GM18499 (cell line): ENCODE results near the gene PCYOX1L.
A peak's percentile ranks its signal among the peaks of the same experiment; 100 is the strongest.

ENCODE experiments used
- ATAC-seq: cut with Tn5 transposase; IDR thresholded peaks from one replicate; pipeline ENCODE4 v1.9.1; 2021; ENCODE audit warnings: moderate number of reproducible peaks; ENCODE audit not compliant: insufficient read depth, unreplicated experiment

PCYOX1L gene

DNA sequence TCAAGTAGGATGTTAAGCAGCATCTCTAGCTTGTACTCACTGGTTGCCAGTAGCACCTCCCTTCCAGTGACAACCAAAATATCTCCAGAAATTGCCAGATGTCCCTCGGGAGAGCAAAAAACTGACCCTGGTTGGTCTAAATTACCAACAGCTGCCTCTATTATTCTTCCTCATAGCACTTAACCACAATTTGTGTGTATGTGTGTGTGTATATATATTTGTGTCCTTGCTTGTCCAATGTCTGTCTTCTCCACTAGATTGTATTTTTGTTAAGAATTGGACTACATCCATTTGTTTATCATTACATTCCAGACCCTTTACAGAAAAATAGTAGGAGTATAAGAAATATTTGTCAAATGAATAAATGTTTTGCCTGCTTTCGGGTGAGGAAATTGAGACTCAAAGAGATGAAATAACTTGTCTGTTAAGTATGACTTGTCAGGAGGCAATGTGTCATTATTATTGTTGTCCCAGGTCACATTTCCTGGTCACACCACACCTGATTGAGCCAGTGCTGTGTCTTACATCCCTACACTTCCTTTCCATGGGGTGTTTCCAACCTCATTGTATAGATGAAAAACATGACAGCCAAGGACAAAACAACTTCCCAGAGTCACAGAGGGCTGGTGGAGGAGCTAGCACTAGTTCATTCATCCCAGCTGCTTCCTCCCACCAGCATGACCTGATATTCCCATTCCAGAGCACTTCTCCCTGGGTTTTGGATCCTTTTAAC, 24.0 kb upstream of the PCYOX1L start:
- ATAC-seq = no peak

DNA sequence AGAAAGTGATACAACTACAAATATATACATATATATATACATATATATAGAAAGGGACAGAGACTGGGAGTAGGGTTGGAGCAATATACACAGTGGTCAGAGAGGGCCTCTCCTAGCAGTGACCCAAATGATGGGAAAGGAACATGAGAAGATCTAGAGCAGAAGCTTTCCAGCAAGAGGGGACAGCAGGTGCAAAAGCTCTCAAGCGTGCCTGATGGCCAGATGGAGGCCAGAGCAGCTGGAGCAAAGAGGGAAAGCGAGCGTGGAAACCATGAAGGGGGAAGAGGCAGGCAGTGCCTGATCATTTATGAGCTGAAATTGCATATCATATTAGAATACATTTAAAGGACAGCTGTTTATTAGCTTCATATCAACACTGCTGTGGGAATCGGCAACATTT, 20.1 kb upstream of the PCYOX1L start:
- no peak for ATAC-seq

DNA sequence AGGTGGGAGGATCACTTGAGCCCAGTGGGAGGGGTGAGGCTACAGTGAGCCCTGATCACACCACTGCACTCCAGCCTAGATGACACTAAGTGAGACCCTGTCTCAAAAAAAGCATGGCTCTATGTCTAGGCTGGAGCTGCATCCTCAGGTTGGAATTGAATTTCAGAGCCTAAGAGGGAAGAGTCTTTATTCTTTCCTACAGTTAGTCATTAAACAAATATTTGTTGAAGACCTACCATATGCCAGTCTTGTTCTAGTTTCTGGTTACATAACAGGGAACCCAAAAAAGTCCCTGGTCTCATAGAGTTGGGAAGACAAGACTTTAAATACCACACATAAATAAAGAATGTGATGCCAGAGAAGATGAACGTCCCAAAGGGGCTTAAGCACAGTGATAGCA, 19.5 kb upstream of the PCYOX1L start:
- no peak for ATAC-seq

DNA sequence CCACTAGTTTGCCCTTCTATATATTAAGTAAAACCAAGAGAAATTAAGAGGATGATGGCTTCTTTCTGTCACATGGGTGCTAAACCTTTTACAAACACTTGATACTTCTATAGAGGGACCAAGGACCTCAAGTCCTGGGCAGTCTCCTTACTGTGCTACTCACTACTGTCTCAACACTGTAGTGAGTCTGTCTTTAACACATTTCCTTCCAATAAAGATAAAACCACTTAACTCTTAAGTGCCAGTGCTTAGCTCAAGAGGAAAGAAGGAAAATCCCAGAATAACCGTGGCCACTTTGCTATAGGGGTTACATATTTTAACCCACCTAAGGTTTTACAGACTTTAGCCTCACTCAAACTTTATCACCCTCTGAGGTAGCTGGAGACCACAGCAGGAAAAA, 16.9 kb upstream of the PCYOX1L start:
- ATAC-seq = no peak

DNA sequence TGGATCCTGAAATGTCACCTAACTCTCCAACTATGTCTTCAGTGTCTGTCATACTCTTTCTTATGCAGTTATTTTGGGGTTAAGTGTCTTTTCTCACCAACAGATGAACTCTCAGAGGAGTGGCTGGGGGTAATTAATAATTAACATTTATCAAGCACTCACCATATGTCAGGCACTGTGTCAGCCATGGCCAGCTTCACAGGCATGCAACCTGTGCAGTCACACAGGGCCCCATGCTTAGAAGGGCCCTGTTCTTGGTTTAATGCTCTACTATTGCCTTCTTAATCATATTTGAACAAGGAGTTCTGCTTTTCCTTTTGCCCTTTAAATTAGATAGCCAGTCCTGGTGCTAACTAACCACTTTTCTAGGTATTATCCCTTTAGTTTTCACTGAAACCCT, 16.0 kb upstream of the PCYOX1L start:
- ATAC-seq = no peak

DNA sequence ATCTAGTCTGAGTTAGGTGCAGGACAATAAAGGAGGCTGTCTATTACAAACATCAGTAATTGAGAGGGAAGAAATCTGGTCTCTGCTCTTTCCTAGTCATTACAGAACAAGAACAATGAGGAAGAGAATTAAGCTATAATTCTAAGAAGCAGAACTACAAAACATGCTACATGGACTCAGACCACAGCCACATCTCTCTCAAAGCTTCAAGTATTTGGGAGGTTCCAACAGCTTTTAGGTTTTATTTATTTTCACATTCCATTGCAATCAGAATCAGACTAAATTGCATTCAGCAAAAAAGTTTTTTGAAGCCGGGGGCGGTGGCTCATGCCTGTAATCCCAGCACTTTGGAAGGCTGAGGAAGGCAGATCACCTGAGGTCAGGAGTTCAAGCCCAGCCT, 13.7 kb upstream of the PCYOX1L start:
- no peak for ATAC-seq

DNA sequence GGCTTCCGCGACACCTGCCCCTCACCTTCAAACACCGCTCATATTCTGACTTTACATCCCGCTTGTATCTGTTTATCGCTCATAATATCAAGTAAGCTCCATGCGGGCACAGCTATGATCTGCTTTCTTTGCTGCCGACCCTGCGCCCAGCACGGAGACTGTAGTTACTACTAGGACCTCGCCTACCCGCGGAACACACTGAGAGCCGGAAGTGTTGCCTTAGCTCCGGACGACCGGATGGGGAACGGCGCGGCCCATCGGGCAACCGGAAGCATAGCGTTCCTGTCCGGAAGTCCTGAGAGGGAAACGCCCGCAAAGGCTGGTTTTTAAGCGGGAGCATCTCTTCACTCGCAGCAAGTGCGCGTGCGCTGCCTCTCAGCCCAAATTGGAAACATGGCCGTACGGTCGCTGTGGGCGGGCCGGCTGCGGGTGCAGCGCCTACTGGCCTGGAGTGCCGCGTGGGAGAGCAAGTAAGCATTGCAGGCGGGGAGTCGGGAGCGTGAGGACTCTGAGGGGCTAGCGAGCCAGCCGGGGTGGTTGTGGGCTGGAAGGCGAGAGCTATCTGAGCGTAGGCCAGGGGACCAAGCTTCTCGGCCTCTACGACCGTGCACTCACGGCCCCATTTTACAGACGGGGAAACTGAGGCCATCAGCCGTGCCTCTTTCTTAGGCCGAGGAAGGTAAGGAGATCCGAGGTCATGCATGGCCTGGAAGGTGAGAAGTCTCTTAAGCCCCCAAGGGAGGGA, 12.5 kb upstream of the PCYOX1L start, which contains the start of gene GRPEL2:
Gene GRPEL2, plus strand, starts transcription at position 353 of the 745 bp plus-strand sequence. Its CDS starts 41 bp downstream, at position 394.
- peak; percentile 73 for ATAC-seq

DNA sequence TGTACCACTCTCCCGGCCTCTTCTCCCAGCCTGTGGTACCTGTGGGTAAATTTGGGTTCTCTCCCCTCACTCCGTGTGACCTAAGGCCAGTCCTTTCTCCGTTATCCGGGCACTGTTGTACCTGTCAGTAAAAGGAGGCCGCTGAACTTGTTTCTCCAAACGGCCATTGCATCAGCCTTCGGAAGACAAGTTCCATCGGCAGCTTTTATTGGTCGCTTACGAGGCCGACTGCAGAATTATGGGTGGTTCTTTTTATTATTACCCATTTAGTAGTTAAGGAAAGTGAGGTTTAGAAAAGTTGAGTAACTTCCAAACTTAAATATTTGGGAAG, 12.0 kb upstream of the PCYOX1L start:
- no peak for ATAC-seq

DNA sequence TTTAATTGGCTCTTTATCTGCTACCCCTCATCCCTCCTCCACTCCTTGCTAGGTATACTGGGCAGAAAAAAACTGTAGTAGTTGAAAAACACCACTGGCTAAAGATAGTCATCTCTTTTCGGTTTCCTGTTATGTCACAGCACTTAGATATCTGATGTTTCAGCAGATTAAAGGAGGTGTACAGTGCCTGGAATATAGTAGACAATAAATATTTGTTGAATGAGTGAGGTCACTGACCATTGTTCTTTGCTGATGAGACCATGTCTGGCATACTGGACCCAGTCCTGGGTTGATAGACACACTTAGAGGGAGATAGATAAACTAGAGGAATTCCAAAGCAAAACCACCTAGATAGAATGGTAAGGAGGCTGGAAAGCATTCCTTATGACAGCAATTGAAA, 9.3 kb upstream of the PCYOX1L start:
- no peak for ATAC-seq

DNA sequence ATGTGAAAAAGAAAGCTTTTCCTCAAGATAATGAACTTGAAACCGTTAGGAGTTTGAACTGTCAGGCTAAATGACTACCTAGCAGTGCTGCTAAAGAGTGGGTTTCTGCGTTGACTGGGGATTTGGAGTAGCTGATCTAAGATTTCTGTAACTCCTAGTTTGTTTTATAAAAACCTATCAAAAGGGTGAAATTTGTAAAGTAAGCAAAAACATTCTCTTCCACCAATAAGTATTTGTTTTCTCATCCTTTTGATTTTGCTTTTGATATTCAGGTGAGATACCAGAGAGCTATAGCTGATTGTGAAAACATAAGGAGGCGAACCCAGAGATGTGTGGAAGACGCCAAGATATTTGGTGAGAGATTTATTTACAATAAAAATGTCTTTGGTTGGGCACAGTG, 8.5 kb upstream of the PCYOX1L start:
- no peak for ATAC-seq

DNA sequence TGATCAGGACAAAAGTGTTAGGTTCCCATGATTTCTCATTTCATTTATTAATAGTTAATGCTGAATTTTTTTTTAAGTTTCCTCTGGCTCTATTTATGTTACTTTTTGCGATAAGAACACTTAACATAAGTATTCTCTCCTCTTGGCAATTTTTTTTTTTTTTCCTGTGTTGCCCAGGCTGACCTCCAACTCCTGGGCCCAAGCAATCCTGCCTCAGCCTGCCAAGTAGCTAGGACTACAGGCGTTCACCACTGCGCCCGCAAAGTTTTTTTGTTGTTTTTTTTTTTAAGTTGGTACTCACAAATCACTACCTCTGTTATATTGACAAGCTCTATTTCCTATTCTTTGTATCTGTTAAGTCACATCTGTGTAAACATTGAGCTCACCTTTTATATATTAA, 5.7 kb upstream of the PCYOX1L start:
- ATAC-seq = no peak

DNA sequence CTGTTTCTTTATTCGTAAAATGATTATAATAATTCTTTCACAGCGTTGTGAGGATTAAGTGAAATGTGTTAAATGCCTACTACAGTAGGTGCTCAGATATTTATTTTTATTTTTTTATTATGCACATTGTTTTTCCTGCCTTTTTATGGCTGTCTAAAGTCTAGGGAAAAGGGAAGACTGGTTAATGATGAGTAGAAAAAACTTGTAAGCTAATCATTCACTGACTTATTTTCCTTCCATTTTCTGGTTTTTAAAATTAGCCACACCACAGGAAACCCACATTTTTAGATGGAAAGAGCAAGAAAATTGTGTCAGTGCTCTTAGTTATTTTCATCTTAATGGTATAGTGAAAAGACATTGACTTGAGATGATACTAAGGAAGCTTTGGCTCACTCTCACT, 3.9 kb upstream of the PCYOX1L start:
- no peak for ATAC-seq

DNA sequence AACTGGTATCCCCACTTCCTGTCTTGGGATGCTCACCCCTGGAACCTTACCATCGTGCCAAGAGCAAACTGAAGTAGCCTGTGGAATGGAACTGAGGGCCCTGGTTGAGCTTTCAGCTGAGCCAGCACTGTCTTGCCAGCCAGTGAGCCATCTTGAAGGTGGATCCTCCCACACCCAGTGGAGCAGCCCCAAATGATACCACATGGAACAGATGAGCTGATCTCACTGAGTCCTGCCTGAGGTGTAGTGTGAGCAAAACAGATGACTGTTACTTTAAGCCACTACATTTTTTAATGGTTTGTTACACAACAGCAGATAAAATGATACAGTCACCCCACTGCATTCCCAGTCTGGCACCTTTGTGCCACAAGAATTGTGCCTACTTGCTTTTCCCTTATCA, 2.2 kb upstream of the PCYOX1L start:
- ATAC-seq = no peak

DNA sequence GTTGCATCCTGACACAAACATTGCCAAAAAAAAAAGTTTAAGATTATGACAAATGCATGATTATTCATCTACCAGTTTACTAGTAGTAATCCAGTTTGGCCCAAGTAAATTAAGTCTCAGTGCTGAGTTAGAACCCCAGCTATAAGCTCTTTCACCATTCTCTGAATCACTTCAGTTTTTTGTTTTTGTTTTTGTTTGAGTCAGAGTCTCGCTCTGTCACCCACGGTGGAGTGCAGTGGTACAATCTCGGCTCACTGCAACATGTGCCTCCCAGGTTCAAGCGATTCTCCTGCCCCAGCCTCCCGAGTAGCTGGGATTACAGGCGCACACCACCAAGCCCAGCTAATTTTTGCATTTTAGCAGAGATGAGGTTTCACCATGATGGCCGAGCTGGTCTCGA, 1.5 kb upstream of the PCYOX1L start:
- ATAC-seq = no peak

DNA sequence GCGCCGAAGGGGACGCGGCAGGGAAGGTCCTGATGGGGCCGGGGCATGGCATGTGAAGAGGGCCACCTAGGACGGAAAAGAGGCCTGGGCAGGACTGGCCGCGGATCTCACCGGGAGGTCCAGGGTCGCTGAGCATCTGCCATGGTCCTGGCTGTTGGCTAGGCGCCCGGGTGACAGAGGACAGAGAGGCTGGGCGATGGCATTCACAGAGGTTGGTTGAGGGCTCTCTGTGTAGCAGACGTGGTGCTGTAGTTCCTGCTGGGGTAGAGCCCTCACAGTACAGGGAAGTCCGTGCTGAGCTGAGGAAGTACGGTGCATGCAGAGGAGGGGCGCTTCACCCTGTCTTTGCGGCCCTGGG, 427 bp downstream of the PCYOX1L start:
- ATAC-seq = no peak

DNA sequence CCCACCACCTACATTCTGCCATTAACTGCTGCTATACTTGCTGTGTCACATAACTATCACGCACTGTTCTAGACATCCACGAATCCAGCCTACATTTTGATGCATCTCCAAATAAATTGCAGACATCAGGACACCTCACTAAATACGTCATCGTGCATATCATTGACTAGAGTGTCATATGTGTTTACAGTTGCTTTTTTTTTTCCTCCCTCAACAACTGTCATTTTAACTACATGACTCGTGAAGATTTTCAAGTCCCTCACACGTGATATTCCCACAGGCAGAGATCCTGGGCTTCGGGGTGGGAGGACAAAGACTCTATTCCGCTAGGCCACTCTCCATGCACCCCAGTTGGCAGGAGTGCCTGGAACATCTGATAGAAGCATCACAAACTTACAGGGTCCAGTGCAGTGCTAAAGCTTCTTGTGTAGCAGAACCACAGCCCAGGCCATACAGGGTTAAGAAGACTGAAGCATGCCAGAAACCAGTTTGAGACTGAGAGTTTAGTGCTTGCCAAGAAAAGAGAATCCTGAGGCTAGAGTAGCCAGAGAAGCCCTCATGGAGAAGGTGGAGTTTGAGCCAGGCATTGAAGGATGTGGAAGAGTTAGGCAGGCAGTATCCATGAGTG, 1.1 kb downstream of the PCYOX1L start:
- ATAC-seq = no peak

DNA sequence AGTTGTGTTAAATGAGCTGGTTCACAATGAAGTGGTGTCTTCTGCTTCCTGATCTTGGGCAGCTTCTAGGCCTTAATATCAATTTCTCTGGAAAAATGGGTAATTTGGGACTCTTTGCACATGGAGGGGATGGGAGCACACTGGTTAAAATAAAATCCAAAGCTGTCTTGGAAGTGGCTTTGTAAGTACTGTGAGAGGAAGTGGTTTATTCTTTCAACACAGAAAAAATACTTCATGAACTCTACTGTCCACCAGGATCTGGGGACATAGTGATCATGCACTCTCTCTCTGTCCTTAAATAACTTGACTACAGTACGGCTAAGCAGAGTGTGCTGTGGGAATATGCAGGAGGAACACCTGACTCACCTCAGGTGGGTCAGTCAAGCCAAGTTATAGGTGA, 2.4 kb downstream of the PCYOX1L start:
- no peak for ATAC-seq

DNA sequence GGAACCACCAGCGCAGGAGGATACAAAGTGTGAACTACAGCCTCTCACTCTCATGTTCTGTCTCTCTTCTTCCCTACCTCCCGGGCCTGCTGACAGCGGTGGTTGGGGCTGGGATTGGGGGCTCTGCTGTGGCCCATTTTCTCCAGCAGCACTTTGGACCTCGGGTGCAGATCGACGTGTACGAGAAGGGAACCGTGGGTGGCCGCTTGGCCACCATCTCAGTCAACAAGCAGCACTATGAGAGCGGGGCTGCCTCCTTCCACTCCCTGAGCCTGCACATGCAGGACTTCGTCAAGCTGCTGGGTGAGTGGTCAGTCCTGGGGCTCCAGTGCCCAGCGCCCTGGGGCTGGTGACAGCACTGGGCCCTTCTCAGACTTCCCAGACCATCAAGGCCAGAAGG, 4.7 kb downstream of the PCYOX1L start:
- ATAC-seq = no peak

DNA sequence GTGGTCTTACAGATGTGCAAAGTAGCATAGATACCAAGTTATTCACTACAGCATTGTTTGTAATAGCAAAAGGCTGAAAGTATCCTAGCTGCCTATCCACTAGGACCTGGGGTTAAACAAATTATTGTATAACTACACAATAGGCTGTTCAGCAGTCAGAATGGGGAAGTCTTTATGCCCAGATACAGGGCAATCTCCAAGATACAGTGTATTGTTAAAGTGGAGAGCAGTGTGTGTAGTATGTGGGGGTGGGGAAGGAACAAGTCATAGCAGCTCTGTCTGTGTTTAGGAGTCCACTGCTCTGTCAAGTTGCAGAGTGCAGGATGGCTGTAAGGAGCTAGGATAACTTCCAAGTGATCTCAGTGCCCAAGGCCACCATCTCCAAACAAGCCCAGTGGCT, 5.5 kb downstream of the PCYOX1L start:
- no peak for ATAC-seq

DNA sequence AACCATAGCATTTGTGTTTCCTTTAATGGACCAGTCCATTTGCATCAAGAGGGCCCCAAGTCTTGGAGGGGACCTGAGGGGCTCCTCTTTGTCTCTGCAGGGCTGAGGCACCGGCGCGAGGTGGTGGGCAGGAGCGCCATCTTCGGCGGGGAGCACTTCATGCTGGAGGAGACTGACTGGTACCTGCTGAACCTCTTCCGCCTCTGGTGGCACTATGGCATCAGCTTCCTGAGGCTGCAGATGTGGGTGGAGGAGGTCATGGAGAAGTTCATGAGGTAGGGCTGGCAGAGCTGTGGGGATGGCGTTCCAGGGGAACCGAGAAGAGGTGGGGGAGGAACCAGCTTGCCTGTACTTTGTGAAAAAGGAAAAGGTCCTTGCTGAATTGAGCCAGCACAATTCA, 6.1 kb downstream of the PCYOX1L start:
- ATAC-seq = no peak

DNA sequence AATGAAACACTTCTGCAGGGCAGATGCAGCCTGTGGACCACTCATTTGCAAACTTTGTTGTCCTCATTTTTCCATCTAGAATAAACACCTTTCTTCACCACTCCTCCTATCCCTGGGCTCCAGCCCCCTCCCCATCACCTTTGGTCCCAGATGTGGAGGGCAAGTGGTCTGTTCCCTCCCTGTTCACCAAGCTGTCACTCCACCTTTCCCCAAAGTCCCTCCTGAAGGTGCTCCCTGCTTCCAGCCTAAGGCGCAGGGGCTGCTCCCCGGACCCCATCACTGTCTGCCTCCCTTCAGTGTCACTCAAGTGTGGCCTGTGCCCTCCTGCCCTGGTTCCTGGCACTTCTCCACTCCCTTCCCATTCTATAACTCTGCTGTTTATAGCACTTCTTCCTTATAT, 6.9 kb downstream of the PCYOX1L start:
- ATAC-seq = no peak

DNA sequence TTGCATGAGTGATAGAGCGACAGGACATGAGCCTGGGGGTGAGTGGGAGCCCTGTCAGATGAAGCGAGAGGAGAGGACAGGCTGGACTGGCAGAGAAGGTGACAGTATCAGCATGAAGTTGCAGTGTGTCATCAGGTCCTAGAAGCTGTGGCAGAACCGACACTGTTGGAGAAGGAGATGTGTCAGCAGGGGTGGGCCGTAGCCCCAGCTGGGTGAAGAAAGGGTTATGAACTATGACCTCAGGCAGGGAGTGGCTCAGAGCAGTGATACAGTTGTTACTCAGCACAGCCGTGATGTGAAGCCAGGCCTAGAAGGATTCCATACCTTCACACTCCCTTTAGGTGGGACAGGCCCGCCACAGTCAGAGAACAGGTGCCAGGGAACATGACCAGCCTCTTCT, 7.6 kb downstream of the PCYOX1L start:
- ATAC-seq = no peak
